Frontal cortex (tissue), 4 donors: ENCODE results near the gene NFE2L2. TPM values are rescaled to one million over a fixed set of nuclear protein-coding genes. Genes with fewer than 3 reads are reported as not detected.
"Not testable (repeated sequence)": the region's sequence is repeated elsewhere in the genome, so short reads cannot be mapped to it uniquely, and the experiment has no call there.

Source experiments
- DNase-seq, 2 donors: peaks; one replicate each; pipeline ENCODE4 v3.0.0; 2012; ENCODE audit warnings: low spot score in 2 of 2
- FAIRE-seq: peaks from 2 replicates; lab custom pipeline; 2012; peaks lifted over from hg19 to GRCh38; lab: Jason Lieb, UNC
- total RNA-seq: library from RNA; depleted of rRNA; stranded (reverse); fragments of >200 nt; gene quantifications from one replicate; pipeline ENCODE4 v1.2.3, GENCODE V29; 2014
- donor health status: control.
- donor health status: control.
- donor health status: control.

NFE2L2 gene
- 8.6 TPM for total RNA-seq

GRCh38 chr2:177264693-177265587 is at the start of gene NFE2L2:
TSS of gene NFE2L2 (minus strand) at chr2:177264727. CDS start at chr2:177264576, 151 bp downstream.
- FAIRE-seq (no peak), DNase-seq (peak; percentile 92)

DNA sequence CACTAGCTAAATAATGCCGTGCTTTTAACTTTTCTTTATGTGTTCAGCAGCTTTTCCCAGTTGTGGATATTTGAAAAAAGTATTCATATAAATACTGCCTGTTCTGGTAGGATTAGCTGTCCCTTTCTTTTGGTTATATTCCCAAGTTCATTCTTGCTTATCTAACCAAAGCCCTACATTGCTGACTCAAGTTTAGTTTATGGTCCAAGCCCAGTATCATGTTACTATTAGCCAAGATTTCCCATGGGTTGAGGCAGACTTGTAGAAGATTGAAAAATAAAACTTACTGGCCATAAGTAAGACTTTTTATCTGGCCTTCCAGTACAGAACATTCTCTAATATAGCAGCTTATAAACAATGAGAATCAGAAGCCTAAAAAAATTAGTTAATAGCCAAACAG is 49.7 kb upstream of the NFE2L2 start:
- DNase-seq (no peak), FAIRE-seq (no peak)

GRCh38 chr2:177313162-177313781 is 48.7 kb upstream of the NFE2L2 start:
- no peak for FAIRE-seq
- DNase-seq = no peak

- FAIRE-seq (no peak), DNase-seq (no peak)
Measured at GRCh38 chr2:177312562-177312961, 48.0 kb upstream of the NFE2L2 start.

GRCh38 chr2:177309672-177310309 is 45.3 kb upstream of the NFE2L2 start:
- DNase-seq, FAIRE-seq: not testable (repeated sequence)

- DNase-seq (no peak), FAIRE-seq (no peak)
Measured at GRCh38 chr2:177306550-177306949, 42.0 kb upstream of the NFE2L2 start.

DNA sequence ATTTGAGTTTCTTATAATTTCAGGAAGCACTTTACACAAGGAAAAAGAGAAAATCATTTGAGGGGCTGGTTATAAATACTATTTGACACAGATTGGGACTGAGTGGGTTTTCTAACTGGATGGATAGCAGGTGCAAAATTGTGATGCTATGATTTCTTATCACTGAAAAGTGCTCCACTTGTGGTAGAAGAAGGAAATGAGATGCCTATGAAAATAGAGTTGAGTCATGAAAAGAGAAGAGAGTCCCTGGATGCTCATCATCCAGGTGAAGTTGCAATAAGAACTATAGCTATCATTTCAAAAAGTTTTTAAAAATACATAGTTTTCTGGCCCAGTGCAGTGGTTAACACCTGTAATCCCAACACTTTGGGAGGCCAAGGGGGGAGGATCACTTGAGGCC is 39.4 kb upstream of the NFE2L2 start:
- FAIRE-seq (no peak), DNase-seq (no peak)

DNA sequence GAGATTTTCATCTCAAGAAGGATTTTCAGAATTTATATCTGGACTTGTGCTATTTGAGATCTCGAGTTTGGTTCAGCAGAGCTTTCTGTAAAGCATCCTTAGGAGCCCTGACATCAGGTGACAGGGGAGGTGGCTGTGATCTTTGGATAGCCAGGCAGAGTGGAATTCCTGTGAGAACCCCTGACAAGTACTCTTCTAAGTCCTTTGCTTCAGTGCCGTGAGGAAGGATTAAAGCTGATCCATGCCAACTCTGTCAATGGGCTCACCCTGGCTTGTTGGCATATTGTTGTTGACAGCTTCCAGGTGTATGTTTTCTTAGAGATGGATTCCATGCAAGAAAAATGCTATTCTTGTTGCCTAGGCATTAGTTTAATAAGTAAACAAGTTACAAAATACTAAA is 38.0 kb upstream of the NFE2L2 start:
- no peak for FAIRE-seq
- no peak for DNase-seq

DNA sequence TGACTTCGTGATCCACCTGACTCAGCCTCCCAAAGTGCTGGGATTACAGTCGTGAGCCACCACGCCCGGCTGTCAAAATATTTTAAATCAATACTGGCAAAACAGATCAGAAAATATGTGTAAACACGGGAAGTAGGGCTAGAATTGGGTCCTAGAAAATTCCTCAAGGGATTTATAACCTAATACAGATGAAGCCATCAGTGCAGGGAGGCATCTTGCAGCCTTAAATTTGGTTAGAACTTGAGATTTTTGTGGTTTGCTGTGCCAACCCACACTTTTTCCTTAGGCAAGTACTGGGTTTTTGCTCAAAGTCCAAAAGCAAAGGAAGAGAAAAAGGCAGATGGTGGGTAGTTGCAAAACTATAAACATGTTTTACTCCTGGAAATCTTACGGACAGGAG is 33.7 kb upstream of the NFE2L2 start:
- DNase-seq (no peak), FAIRE-seq (no peak)

GRCh38 chr2:177296040-177296439 is 31.5 kb upstream of the NFE2L2 start:
- peak in 1 of 2 donors; percentile 16 for DNase-seq
- no peak for FAIRE-seq

DNA sequence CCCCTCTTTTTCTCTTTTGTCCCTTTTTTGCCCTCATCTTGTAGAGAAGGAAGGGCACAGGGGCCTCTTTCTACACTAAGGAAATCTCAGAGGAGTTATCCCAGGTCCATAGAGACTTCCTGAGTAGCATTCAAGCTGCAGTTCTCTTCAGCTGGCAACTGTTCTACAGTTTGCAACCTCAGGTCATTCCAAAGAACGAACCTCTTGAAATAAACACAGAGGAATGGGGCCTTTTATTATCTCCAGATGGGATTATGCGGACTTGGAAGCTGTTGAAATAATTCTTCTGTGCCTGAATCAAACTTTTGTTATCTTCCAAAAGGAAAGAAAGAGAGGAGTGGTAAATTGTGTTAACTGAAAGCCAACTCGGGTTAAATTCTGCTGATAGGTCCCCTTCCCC is 31.0 kb upstream of the NFE2L2 start:
- DNase-seq (no peak), FAIRE-seq (no peak)

DNA sequence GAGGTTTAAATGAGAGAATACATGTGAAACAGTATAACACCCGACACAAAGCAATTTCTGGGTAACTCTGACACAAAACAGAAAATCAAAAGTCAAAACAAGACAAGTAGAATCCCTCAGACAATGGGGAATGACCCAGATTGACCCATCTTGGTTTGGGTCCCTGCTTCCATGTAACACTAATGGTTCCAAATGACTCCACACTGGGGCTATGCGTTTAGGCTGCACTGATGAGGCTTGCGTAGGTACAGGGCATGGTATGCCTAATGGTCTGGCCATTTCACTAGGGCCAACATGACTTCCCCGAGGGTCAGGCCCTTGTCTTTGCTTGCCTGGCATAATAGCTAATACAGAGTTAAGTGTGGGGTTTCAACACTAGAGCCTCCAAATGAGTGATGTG is 27.2 kb upstream of the NFE2L2 start:
- FAIRE-seq (no peak), DNase-seq (no peak)

GRCh38 chr2:177289824-177290628 is 25.5 kb upstream of the NFE2L2 start:
- no peak for DNase-seq
- no peak for FAIRE-seq

DNA sequence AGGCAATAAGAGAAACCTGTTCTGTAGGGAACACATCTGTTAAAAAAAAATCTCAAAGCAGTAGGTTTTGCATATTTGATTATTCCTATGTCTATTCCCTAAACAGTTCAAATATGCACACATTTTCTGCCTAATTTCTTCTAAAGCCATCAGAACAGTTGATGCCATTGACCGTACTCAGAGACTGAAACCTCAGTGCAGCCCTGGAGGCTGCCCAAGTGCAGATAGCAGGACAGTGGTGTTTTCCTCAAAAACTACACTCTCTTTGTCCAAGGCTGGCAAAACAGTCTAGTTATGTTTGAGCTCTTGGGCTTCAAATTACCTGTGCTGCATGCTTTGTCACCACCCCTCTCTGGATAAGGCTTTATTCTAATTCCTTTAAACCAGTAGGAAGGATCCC is 23.3 kb upstream of the NFE2L2 start:
- no peak for FAIRE-seq
- DNase-seq = no peak

DNA sequence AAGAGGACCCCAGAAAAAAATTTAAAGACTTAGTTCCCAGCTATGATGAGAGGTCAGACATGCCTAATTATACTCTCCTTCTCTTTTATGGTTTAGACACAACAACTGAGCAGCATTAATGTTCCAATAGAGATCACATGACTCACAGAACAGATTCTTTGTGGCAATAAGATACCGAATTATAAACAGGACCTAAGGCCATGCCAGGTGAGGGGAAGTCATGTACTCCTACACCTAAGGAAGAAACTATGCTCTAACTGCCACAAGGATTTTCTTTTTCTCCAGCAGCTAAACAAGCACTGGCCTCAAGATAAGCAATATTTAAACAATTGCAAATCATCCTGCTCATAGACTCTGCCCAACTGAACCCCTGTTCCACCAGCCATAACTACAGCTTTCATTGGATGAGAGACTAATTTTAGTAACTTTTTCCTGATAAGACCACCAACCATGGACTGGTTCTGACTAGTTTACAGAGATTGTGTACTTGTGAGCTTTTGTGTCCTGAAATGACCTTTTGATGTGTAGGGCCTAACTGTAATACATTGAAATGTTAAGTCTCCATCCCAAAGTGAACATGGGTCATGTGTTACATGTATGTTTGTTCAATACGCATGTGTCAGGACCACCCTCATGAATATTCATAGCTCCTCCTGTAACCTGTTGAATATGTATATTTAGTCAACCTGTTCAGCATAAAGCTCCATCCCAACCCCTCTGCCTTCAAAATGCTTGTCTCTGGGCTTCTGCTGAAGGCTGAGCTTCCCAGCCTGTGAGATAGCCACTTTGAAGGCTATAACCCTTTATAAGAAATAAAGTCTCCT is 21.6 kb upstream of the NFE2L2 start:
- no peak for FAIRE-seq
- DNase-seq = no peak

- no peak for DNase-seq
- no peak for FAIRE-seq
Measured at GRCh38 chr2:177284531-177284930, 20.0 kb upstream of the NFE2L2 start.

- no peak for DNase-seq
- FAIRE-seq = no peak
Measured at GRCh38 chr2:177283906-177284305, 19.4 kb upstream of the NFE2L2 start.

DNA sequence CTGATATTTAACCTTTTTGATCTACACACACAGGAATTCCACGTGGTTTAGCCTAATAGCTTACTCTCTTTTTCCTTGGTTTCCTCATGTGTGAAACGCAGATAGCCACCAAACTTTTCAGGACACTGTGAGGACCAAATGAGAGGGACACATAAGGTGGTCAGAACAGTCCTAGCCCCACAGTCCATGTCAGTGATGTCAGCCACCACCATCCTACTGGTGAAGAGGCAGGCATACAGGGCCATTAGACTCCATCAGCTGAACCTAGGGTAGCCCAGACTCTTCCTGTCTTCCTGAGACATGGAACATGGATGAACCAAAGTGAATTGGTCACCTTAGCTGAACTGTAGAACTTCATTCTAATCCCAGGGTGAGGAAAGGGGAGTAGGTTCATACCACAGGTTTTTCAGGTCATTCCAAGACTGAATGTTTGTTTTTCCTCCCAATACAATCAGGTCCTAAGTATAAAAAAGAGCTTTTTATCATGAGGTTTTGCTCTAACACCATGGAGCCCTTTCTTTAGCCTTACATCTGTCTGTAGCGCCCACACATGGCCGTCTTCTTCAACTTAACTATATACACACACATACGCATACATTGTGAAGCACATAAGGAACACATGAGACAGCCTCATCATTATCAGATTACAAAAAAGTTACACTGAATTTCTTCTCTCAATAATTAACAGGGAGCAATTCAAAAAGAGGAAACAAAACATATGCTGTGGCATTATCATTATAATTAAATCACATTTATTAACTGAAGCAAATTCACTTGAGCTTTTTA is 18.5 kb upstream of the NFE2L2 start:
- no peak for FAIRE-seq
- DNase-seq = no peak
